Keratinocyte (primary cell): ENCODE data around the gene SELENOT. TPM values are rescaled to one million over a fixed set of nuclear protein-coding genes. Genes with fewer than 3 reads are reported as not detected.

Experiments used
- DNase-seq: peaks from one replicate; pipeline ENCODE4 v3.0.0-alpha.2; 2011; ENCODE audit warnings: low read depth, missing footprints, low spot score
- FAIRE-seq: peaks from 2 replicates; lab custom pipeline; 2011; peaks lifted over from hg19 to GRCh38; lab: Jason Lieb, UNC
- H2AFZ ChIP-seq: 2 replicates; pipeline ENCODE4 v1.6.0; 2012; ENCODE audit warnings: low read length, control low read depth, inconsistent platforms; ENCODE audit not compliant: control insufficient read depth
- H3K27ac ChIP-seq: 2 replicates; pipeline ENCODE4 v1.5.1; 2011; ENCODE audit warnings: low read length; ENCODE audit not compliant: control insufficient read depth, insufficient read depth
- H3K27me3 ChIP-seq: 3 replicates; pipeline ENCODE4 v1.6.0; 2011; ENCODE audit warnings: low read length; ENCODE audit not compliant: control insufficient read depth, insufficient read depth; ENCODE audit errors: extremely low read depth
- H3K36me3 ChIP-seq, 2 experiments: 2 replicates in 1 of 2; 3 replicates in 1 of 2; pipeline ENCODE4 v1.5.1; 2011; ENCODE audit warnings: low read length in 2 of 2, mild to moderate bottlenecking in 1 of 2; ENCODE audit not compliant: control insufficient read depth in 2 of 2, insufficient read depth in 2 of 2; ENCODE audit errors: extremely low read depth in 1 of 2
- H3K4me1 ChIP-seq: 3 replicates; pipeline ENCODE4 v1.5.1; 2011; ENCODE audit warnings: low read length; ENCODE audit not compliant: control insufficient read depth, insufficient read depth; ENCODE audit errors: extremely low read depth
- H3K4me2 ChIP-seq: 3 replicates; pipeline ENCODE4 v1.6.0; 2011; ENCODE audit warnings: low read depth, low read length; ENCODE audit not compliant: control insufficient read depth, insufficient read depth; ENCODE audit errors: extremely low read depth
- H3K4me3 ChIP-seq, 3 experiments: fragments of 200-600 bp in 1 of 3; sonication (generic) in 1 of 3; 2 replicates in 2 of 3; 3 replicates in 1 of 3; pipeline ENCODE4 v1.5.1; 2011 to 2016; ENCODE audit warnings: low read length in 3 of 3, mild to moderate bottlenecking in 3 of 3, control low read depth in 2 of 3, inconsistent platforms in 1 of 3, low read depth in 1 of 3, mixed read lengths in 1 of 3, mixed run types in 1 of 3, moderate library complexity in 1 of 3; ENCODE audit not compliant: control insufficient read depth in 2 of 3, insufficient read depth in 2 of 3; ENCODE audit errors: extremely low read depth in 1 of 3
- H3K79me2 ChIP-seq: 2 replicates; pipeline ENCODE4 v1.6.0; 2012; ENCODE audit warnings: low read length; ENCODE audit not compliant: control insufficient read depth, insufficient read depth
- H3K9ac ChIP-seq: 3 replicates; pipeline ENCODE4 v1.6.0; 2011; ENCODE audit warnings: low read length; ENCODE audit not compliant: control insufficient read depth, insufficient read depth; ENCODE audit errors: extremely low read depth
- H3K9me1 ChIP-seq: 3 replicates; pipeline ENCODE4 v1.6.0; 2011; ENCODE audit warnings: low read length; ENCODE audit not compliant: control insufficient read depth, insufficient read depth; ENCODE audit errors: extremely low read depth
- H3K9me3 ChIP-seq: 2 replicates; pipeline ENCODE4 v1.5.1; 2012; ENCODE audit warnings: low read depth, low read length; ENCODE audit not compliant: control insufficient read depth
- H4K20me1 ChIP-seq: 3 replicates; pipeline ENCODE4 v1.6.0; 2011; ENCODE audit warnings: low read length; ENCODE audit not compliant: control insufficient read depth, insufficient read depth; ENCODE audit errors: extremely low read depth
- EZH2 ChIP-seq: IDR thresholded peaks from one replicate; pipeline ENCODE4 v1.6.1; 2012; ENCODE audit warnings: inconsistent platforms, mild to moderate bottlenecking, low read length, moderate library complexity
- dilution Hi-C: fragments of 300-500 bp; cut with MboI; formaldehyde crosslinking; loops from one replicate; pipeline ENCODE4 v1.7.0; 2020; ENCODE audit warnings: low sequenced_read_pairs; ENCODE audit not compliant: extremely low pct_ligation_motif_present
- polyA plus RNA-seq, 5 experiments: library from polyadenylated mRNA; depleted of rRNA in 3 of 5; stranded (reverse) in 3 of 5; stranded (forward) in 1 of 5; unstranded in 1 of 5; fragments of >200 nt; gene quantifications; 1 replicate in 1 of 5; 2 replicates in 3 of 5; 3 replicates in 1 of 5; pipeline versions ENCODE4 v1.2.1 to v1.2.3, GENCODE V29; 2011 to 2012; ENCODE audit warnings: missing spikeins in 2 of 5, low read depth in 1 of 5, low replicate concordance in 1 of 5
- TF ChIP-seq, protein P1 (sequence below), 3 experiments: IDR thresholded peaks in 1 of 3; conservative IDR thresholded peaks in 1 of 3; optimal IDR thresholded peaks in 1 of 3; 2 replicates in 2 of 3; 3 replicates in 1 of 3; pipeline versions ENCODE3 to v1.5.1; 2011; ENCODE audit warnings: low read length in 3 of 3, mild to moderate bottlenecking in 3 of 3, moderate library complexity in 2 of 3, control low read depth in 1 of 3, inconsistent platforms in 1 of 3; ENCODE audit not compliant: insufficient read depth in 2 of 3; ENCODE audit errors: extremely low read depth in 1 of 3

Gene SELENOT
- polyA plus RNA-seq, 1 donor (not counting 4 experiments of a cell fraction or from before 2014, with no cell fraction given): 597 TPM

GRCh38 chr3:150613034-150613433 lies 9.9 kb downstream of the SELENOT start:
- Histone ChIP-seq H4K20me1 (peaks cover 9% of the 10 kb centered on the region), H3K4me1 (no peaks in the 10 kb centered on the region), H3K9me3 (no peaks in the 10 kb centered on the region), H3K4me2 (no peak overlapping the region), H3K27ac (no peak overlapping the region), H3K27me3 (no peaks in the 10 kb centered on the region), H2AFZ (no peak overlapping the region), H3K4me3 (no peak overlapping the region), H3K9me1 (no peaks in the 10 kb centered on the region), H3K79me2 (peaks cover 79% of the 10 kb centered on the region), H3K9ac (no peak overlapping the region), H3K36me3 (no peaks in the 10 kb centered on the region)
- FAIRE-seq: no peak
- dilution Hi-C loops: no loop called here
- DNase-seq: no peak
- TF ChIP-seq EZH2: no peak
- TF ChIP-seq, protein P1, sequence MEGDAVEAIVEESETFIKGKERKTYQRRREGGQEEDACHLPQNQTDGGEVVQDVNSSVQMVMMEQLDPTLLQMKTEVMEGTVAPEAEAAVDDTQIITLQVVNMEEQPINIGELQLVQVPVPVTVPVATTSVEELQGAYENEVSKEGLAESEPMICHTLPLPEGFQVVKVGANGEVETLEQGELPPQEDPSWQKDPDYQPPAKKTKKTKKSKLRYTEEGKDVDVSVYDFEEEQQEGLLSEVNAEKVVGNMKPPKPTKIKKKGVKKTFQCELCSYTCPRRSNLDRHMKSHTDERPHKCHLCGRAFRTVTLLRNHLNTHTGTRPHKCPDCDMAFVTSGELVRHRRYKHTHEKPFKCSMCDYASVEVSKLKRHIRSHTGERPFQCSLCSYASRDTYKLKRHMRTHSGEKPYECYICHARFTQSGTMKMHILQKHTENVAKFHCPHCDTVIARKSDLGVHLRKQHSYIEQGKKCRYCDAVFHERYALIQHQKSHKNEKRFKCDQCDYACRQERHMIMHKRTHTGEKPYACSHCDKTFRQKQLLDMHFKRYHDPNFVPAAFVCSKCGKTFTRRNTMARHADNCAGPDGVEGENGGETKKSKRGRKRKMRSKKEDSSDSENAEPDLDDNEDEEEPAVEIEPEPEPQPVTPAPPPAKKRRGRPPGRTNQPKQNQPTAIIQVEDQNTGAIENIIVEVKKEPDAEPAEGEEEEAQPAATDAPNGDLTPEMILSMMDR (optimal IDR thresholded peaks at IDR 0.05 in 1 of 3, IDR thresholded peaks at IDR 0.05 in 1 of 3, conservative IDR thresholded peaks at IDR 0.05 in 1 of 3; ENCODE audit: extremely low read depth in 1 of 3, insufficient read depth in 2 of 3, low read length in 3 of 3): no peak

- dilution Hi-C loops: no loop called here
- no peak for DNase-seq
- Histone ChIP-seq H4K20me1 (peaks cover 9% of the 10 kb centered on the region), H2AFZ (no peak overlapping the region), H3K9me1 (no peaks in the 10 kb centered on the region), H3K9me3 (no peaks in the 10 kb centered on the region), H3K27me3 (no peaks in the 10 kb centered on the region), H3K4me2 (no peak overlapping the region), H3K79me2 (peaks cover 79% of the 10 kb centered on the region), H3K4me1 (no peaks in the 10 kb centered on the region), H3K27ac (no peak overlapping the region), H3K4me3 (no peak overlapping the region), H3K9ac (no peak overlapping the region), H3K36me3 (no peaks in the 10 kb centered on the region)
- FAIRE-seq: no peak
- no peak for TF ChIP-seq EZH2
- TF ChIP-seq, protein P1 (optimal IDR thresholded peaks at IDR 0.05 in 1 of 3, IDR thresholded peaks at IDR 0.05 in 1 of 3, conservative IDR thresholded peaks at IDR 0.05 in 1 of 3; ENCODE audit: extremely low read depth in 1 of 3, insufficient read depth in 2 of 3, low read length in 3 of 3): no peak
These were observed 10.8 kb downstream of the SELENOT start for GRCh38 chr3:150613709-150614480.
